HG03045 (cell line): ENCODE measurements around the gene EFNA4.

Experiments
- ATAC-seq: cut with Tn5 transposase; IDR thresholded peaks from one replicate; pipeline ENCODE4 v1.9.1; 2021; ENCODE audit warnings: mild to moderate bottlenecking, moderate library complexity; ENCODE audit not compliant: unreplicated experiment

Gene EFNA4

DNA sequence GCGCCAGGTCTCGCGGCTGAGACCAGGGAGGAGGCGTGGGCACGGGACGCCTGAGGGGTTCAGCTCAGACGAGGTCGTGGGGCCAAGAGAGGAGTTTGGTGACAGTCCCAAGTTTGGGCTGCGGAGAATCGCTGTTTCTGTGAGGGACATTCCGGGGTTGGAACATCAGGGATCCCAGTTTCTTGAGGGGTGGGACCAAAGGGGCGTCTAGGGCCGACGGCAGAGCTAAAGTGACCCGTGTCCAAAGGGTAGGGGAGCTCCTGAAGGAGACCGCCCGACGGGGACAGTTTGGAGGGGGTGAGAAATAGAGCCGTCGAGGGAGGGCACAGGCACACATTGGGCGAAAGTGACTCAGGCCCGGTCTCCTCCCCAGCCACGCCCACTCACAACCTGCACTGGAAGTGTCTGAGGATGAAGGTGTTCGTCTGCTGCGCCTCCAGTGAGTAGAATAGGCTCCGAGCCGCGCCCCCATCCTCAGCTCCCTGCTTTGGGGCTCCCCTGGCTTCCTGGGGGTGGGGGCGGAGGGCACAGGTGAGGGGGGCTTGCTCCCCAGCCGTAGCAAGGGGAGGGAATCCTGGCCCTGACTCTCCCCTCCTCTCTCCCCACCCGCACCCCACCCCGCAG lies 22.1 kb downstream of the EFNA4 start:
- ATAC-seq: no peak

DNA sequence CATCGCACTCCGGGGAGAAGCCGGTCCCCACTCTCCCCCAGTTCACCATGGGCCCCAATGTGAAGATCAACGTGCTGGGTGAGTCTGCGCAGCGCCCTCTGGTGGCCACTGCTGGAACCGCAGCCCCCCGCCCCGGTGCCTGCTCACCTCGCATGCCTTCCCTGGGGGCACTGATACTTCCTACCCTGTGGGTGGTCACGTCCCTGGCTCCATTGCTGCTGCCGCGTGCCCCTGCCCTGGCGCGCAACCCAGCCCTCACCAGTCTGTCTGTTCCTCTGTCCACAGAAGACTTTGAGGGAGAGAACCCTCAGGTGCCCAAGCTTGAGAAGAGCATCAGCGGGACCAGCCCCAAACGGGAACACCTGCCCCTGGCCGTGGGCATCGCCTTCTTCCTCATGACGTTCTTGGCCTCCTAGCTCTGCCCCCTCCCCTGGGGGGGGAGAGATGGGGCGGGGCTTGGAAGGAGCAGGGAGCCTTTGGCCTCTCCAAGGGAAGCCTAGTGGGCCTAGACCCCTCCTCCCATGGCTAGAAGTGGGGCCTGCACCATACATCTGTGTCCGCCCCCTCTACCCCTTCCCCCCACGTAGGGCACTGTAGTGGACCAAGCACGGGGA lies 22.7 kb downstream of the EFNA4 start:
- no peak for ATAC-seq

DNA sequence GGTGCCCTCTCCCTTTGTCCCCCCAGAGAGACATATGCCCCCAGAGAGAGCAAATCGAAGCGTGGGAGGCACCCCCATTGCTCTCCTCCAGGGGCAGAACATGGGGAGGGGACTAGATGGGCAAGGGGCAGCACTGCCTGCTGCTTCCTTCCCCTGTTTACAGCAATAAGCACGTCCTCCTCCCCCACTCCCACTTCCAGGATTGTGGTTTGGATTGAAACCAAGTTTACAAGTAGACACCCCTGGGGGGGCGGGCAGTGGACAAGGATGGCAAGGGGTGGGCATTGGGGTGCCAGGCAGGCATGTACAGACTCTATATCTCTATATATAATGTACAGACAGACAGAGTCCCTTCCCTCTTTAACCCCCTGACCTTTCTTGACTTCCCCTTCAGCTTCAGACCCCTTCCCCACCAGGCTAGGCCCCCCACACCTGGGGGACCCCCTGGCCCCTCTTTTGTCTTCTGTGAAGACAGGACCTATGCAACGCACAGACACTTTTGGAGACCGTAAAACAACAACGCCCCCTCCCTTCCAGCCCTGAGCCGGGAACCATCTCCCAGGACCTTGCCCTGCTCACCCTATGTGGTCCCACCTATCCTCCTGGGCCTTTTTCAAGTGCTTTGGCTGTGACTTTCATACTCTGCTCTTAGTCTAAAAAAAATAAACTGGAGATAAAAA lies 23.5 kb downstream of the EFNA4 start:
- no peak for ATAC-seq

DNA sequence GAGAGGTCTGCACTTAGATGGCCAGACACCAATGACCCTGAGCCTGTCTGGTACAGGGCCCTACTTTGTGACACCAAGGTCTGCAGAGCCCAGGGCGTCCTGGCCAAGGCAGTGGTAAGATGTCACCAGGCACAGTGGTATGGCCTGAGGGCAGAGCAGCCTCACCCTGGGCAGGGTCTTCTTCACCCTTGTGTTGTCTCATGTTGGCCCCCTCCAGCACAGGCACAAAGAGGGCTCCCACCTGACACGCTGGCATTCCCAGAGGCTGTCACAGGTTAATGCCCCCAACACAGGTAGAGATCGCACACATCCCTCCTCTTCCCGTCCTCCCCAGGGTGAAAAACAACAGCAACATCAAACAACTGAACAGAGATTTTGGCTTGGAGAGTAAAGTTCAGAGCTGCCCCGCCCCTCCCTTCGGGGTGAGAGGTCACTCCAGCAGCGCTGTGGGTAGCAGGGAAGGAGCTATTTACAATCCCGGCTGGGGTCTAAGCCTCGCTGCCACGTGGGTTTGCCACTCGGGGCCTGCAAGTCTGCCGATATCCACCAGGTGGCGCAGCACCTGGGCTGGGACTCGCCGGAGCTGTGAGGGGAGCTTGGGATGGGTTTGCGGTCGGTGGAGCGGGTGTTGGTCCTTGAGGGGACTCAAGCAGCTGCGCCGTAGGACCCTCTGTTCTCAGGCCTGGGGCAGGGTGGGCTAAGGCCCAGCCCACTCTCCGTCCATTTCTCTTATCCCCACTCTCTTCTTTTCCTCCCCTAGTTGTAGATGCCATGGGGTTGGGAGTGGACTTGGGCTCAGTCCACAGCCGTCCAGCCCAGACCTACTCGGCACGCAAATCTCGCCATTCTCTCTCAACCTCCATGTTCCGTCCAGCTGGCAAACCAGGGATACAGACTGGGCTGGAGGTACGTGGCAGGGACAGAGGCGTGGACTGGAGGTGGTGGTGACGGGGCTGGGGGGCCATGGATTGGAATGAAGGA lies 27.8 kb downstream of the EFNA4 start:
- ATAC-seq: peak; percentile 58

DNA sequence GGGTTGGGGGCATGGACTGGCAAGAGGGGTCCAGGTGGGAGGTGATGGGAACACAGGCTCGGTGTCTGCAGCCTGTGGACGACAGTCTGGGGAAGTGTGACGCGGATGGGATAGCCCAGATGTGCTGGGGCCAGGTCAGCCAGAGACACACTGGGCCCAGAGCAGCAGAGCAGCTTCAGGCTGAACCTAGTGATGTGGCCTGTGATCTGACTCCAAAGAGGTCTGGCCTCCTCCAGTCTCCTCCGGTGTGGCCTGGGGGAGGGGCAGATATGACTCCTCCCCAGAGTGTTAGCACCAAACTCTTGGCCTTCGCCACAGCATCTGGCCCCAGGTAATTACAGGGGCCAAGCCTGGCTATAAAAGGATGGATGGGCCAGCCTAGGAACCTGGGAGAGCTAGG lies 28.6 kb downstream of the EFNA4 start:
- no peak for ATAC-seq

DNA sequence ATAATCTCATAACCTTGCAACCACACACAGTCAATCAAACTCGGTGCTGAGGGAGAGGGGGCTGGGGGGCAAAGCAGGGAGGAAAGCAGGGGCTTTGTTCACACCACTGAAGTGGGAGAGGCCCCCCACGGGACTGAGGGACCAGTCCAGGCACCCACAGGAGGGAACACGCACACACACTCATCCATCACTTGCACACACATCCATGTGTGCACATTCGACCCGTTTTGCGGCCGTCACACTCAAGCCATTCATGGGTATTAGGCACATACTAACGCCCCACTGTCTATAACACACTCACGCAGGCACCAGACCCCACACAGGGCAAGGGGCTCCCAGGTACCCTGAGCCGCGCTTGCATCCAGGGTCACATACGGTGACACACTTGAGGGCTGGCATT lies 29.1 kb downstream of the EFNA4 start:
- no peak for ATAC-seq

DNA sequence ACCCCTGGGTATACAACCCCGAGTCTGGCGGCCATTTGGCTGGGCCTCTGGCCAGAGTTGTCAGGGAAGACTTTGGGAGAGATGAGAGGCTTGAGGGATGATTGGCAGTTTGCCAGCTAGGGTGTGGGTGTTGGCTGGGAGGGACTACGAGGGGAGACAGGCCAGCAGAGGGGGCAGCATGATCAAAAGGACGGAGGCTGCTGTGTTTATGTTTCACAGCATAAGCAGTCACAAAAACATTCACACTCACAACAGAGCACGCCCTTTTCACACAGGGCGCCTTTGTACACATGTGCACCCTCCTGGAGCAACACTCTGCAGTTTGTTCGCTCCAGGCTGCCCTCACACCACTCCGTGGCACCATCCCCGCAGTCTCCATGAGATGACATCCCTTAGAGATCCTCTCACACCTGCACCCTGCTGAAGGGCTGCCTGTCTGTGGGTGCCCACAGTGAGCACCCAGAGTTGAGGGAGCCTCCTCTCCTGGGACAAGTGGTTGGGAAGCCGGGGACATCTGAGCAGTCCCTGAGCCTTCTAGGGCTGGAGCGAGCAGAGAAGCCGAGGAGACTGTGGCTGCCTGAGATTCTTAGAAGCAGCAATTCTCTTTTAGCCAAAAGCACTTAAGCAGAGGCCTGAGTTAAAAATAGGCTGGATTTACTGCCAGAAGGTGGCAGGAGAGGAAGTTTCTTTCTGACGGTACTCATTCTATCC lies 30.5 kb downstream of the EFNA4 start:
- no peak for ATAC-seq

DNA sequence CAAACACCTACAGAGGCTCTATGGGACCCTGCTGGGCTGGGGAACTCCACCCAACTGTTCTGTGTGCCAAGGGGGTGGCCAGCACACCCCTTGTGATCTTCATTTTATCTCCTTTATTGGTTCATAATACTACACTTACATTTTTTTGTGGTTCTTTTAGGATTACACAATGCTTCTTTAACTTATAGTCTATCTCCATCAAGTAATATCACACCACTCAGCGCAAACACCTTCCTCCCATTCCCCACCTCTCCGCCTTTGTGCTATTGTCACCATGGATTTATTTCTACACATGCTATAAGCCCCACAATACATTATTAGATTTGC lies 31.0 kb downstream of the EFNA4 start:
- ATAC-seq: no peak

DNA sequence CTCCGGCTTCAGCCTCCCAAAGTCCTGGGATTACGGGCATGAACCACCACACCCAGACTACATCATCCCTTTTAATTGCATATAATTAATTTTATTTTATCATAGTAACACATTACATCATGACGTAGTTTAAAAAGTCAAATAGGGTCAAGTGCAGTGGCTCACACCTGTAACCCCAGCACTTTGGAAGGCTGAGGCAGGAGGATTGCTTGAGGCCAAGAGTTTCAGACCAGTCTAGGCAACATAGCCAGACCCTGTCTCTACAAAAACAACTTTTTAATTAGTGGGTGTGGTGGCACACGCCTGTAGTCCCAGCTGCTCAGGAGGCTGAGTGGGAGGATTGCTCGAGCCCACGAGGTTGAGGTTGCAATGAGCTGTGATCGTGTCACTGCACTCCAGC lies 35.8 kb downstream of the EFNA4 start:
- ATAC-seq: no peak

DNA sequence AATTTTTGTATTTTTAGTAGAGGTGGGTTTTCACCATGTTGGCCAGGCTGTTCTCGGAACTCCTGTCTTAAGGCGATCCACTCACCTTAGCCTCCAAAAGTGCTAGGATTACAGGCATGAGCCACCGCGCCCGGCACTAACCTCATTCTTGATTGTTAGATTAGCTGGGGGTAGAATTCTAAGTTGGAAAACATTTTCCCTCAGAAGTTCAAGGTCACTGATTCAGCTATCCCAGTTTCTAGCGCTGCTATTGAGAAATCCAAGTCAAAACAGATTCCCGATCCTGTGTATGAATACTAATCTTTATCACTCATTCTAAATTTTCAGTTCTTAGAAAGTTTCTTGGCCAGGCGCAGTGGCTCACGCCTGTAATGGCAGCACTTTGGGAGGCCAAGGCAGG lies 39.8 kb downstream of the EFNA4 start:
- ATAC-seq: no peak

DNA sequence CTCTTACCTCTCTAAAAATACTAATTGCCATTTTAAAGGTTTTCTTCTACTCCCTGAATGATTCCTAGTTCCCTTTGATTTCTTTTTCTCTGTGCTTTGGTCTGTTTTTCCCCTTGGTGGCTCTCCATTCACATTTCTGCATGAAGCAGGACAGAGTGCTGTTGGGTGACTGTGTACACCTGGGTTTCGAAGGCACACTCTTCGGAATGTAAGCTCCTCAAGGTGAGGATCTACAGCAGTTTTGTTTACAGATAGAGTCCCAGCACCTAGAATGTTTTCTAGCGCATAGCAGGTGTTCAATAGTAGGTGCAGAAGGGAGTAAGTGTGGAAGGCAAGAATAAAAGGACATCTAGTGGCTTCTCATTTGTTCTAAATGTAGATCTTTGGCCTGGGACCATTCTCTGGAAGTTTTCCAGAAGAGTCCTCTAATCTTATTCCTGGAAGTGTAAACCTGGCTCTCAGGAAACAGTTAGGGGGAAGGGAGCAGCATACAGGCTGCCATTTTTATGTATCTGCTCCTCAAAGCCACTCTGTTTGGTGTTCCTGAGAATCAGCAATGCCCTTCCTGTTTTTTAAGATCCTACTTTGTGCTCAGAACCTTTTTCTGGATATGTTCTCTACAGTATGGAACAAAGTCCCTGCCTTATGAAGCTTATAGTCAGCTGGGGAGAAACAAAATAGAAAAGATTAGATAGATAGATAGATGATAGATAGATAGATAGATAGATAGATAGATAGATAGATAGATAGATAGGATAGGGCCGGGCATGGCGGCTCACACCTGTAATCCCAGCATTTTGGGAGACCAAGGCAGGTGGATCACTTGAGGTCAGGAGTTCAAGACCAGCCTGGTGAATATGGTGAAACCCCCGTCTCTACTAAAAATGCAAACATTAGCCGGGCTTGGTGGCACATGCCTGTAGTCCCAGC lies 41.3 kb downstream of the EFNA4 start:
- ATAC-seq: no peak

DNA sequence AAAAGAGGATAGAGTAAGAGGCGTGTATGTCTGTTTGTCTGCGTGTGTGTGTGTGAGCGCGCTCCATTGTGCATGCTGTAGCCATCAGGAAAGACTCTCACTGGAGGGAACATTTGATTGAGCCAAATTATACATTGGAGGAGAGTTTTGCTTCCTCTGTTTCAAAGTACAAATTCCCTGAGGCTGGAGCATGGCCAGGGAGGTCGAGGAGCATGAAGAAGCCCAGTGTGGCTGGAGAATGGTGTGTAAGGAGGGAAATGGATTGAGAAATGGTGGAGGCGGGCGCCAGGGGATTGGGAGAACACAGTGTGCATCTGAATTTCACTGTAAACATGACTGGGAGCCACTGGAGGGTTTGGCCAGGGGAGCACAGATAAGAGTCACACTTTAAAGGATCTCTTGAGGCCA lies 42.1 kb downstream of the EFNA4 start:
- ATAC-seq: no peak

DNA sequence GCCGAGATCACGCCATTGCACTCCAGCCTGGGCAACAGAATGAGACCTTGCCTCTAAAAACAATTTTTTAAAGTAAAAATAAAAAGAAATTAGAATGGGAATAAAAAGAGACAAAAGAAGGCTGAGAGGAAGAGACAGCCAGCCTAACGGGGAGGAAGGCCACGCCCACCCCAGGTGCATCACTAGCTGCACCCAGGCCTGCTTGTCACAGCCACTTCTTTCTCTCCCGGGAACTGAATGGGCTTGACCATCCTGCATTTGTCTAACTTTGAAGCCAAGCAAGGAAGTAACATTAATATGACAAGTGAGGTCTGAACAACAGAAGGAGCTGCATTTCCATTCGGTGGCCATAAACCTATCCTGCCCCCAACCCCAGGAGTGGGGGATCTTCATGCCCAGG lies 43.3 kb downstream of the EFNA4 start:
- ATAC-seq: no peak

DNA sequence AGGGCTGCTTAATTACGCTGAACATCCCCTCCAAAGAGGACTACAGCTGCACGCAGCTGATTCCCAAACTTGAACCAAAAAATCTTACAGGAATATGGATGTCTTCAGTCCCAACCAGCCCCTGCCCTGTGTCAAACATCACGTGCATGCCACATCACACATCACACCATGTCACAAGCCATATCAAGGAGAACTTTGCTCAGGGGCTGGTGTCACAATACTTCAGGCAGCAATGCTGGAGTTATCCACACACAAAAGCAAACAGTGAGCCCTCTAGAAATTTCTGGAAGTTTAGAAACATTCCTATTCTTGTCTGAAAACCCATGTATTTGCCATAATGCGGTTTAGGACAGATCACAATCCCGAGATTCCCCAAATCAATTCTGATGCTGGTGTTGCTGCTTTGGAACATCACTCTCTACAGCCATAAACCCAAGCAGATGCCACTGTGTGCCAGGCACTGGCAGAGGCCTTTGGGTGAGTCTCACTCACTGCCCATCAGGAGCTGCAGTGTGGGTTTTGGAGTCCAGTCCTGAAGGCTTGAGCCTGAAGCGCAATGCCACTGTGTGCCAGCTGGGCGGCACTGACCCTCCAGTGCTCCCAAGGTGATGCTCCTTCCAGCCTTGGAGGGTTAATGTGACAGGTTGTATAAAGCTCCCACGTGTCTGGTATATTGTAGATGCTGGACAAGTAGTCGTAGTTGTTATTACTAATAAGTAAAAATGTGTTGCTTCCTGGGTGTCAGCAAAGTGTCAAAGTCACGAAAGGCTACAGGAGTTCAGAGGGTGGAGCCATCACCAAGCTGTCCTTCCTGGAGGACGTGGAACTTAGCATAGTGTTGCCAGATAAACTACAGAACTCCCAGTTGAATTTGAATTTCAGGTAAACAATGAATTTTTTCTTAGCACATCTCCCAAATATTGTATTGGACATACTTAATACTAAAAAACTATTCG lies 44.0 kb downstream of the EFNA4 start:
- ATAC-seq: no peak

DNA sequence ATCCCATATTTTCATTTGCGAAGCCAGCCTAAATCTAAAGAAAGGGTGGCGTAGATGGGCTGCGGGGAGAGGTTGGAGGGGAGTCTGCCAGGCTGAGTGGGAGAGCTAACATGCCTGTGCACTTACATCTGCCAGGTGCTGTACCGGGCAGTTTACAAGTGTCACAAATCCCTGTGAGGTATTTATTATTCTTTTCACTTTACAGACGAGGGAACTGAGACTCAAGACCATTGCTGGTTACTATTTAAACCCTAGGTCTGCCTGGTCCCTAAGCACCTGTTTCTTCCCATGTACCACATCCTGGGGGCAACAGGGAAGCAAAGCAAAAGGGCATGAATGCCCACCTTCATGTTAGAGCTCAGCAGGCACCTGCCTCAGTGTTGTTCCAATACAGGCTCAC lies 44.8 kb downstream of the EFNA4 start:
- ATAC-seq: no peak

DNA sequence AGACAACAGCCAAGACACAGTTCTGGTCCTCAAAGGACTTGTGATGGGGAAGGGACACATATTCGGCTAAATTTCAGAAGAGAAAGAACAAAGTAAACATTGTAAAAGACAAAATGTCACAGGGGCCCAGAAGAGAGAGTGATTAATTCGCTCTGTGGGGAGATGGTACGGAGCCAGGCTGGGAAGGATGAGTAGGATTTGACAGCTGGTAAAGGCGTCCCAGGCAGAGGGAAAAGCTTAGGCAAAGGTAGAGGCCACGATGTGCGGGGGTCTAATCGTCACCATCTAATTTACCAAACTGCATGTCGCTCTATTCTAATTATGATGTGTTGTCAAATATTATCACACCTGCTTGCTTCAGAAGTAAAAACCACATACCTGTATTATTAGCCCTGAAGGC lies 46.8 kb downstream of the EFNA4 start:
- no peak for ATAC-seq

DNA sequence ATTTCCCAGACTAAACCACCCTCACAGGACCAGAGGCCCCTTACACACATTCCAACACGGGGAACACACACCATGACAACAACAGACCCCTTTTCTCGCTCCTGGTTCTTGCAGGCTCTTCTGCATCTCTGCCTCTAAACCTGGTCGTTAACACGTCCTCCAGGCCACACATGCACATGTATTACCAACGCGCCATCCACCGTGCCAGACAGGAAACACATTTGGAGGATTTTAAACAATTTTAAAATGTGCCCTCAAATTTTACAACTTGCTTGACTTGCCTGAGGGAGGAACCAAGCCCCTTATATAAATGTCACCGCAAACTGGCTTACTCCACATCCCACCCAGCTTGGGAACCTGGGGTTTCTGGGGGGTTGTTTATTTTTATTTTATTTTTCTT lies 47.3 kb downstream of the EFNA4 start:
- no peak for ATAC-seq

DNA sequence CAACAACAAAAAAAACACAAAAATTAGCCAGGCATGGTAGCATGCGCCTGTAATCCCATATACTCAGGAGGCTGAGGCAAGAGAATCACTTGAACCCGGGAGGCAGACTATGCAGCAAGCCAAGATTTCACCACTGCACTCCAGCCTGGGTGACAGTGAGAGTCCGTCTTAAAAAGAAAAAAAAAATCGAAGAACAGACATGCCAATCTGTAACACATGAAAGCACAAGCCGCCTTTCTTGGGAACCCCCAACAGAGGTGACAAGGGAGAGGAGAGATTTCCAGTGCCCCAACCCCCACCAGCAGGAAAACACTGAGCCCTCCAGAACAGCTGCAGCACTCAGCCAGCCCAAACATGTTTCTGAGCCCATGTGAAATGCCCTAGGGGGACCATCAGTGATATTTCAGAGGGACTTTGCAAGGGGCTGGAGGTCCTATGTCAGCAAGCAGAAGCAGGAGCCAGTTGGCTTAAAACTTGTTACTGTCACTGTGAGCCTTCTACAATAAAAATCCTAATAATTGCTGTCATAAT lies 50.0 kb downstream of the EFNA4 start:
- no peak for ATAC-seq
